SKM-1 (cell line): ENCODE results near the gene PANX2.

Source experiments
- DNase-seq: peaks from one replicate; lab custom pipeline; 2025; ENCODE audit not compliant: unreplicated experiment; lab: John Stamatoyannopoulos, UW

The PANX2 gene

DNA sequence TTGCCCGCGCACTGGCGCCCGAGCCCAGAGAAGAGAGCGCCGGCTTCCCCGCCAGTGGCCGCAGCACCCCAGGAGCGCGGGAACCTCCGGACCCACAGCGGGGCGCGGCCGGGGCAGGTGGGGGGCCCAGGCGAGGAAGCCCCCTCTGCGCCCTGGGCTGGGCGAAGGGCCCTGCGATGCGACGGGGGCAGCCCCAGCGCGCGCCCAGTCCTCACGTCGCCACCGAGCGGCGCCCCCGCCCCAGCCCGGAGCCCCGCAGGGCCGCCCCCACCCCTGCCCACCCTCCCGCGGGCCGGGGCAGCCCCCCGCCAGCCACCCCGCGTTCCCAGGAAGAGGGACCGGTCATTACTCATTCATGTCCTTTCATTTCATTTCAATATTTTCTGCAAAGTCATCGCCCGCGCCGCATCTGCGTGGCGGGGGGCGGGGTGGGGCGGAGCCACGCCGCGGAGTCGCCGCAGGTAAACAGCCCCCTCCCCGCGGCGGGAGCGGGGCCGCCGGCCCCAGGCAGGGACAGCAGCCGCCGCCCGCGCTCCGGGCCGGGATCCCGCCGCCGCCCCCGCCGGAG, 673 bp upstream of the PANX2 start:
- DNase-seq = no peak

DNA sequence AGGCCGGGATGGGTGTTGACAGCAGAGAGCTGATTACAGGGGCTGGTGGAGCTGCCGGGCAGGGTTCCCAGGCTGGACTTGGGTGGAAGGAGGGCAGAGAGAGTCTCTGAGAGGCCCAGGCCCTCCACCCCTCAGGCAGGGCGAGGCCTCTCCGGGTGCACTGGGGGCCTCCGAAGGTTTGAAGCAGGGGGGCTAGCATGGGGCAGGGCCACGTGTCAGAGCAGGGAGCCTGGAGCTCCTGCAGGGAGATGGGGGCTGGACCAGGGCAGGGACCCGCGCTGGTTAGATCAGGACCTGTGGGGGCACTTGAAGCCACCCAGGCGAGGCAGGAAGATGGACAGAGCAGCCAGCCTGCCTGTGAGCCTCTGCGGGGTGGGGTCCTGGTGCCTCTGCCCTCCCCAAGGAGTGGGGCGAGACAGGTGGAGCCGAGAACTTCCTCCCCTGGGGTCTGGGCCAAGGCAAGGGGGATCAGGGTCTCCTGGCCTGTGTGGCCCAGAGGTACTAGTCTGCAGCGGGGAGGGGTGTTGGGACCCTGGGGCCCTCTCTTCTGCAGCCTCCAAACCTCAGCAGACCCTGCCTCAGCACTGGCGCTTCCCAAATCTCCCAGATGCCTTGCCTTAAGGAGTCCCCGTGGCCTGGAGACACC, 911 bp downstream of the PANX2 start:
- no peak for DNase-seq

DNA sequence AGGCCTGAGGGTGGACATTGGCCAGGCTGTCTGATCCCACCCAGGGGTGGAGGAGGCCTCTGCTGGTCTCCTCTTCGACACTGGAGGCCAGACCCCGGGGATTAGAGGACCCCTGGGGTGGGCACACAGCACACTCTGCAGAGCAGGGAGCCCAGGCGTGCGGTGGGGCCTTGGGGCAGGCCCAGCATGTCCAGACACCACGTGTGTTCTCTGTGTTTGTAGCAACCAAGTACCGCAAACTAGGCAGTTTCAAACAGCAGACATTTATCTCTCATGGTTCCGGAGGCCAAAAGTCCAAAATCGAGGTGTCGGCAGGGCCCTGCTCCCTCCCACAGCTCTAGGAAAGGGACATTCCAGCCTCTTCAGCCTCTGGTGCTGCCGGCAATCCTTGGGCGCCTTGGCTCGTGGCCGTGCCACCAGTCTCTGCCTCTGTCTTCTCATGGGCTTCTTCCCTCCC, 1.5 kb downstream of the PANX2 start:
- no peak for DNase-seq

DNA sequence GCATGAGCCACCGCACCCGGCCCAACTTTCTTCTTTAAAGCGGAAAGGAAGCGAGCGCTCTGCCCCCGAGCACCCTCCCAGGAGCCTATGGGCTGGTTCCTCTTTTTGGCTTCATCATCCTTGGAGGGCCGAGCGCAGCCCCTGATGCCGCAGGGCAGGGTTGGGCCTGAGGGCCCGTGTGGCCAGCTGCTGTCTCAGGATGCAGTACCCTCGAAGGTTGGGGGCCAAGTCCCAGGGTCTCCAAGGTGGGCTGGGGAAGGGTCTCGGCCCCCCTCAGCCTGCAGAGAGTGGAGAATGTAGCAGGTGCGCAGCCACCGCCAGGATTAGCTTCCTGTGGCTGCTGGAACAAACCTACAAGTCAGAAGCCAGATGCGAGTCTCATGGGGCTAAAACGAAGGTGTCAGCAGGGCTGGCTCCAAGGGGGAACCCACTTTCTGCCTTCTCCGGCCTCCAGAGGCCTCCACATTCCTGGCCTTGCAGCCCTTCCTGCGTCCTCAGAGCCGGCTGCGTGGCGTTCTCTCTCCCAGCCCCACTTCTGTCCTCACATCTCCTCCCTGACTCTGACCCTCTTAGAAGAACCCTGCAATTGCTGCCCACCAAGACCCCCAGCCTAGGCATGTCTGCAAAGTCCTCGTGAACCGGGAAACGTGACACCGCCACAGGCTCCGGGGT, 2.9 kb downstream of the PANX2 start:
- DNase-seq = peak; percentile 52

DNA sequence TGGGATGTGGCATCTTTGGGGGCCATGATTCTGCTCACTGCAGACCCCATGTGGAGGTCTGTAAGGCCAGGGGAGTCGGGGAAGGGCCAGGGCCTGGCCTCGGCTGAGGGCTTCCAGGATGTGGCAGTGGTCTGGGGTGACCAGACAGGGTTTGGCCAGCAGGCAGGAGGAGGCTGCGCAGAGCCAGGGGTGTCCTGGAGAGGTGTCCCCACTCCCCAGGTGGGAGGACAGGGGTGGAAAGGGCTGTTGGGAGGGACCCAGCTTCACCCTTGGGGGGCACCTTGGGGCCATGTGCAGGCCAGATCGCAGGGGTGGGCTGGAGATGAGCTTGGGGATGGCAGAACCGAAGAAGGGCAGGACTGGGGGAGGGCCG, 3.4 kb downstream of the PANX2 start:
- no peak for DNase-seq

DNA sequence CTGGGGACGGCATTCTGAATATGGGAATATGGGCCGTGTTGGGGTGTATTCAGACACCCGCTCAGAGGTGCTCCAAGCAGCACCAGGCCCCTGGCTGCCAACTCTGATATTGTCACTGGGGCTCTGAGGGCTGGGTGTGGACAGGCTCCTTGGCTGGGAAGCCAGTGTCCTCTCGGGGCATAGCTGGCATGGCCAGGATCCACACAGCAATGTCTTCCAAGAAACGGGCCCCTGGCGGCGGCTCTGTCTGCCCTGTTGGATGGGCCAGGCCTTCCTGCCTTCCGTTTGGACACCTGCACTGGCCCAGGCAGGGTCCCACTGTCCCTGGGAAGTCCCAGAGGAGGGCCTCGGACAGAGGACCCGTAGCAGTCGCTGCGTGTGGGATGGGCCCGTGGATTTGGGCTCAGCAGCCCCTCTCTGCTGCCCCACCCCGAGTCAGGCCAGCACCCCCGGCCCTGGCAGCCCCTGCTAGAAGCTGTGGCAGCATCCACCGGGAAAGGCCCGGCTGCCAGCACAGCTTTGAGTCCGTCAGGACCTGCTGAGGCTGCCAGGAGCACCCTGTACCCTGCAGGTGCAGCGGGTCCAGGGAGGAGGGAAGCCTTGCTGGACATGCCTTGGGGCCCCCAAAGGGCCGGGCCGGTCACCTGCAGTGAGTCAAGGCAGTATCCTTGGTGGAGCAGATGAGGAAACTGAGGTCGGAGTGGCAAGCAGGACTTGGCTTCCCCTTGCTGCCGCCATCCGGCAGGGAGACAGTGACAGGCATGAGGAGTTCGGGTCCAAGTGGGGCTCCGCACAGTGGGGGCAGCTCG, 4.1 kb downstream of the PANX2 start:
- no peak for DNase-seq

DNA sequence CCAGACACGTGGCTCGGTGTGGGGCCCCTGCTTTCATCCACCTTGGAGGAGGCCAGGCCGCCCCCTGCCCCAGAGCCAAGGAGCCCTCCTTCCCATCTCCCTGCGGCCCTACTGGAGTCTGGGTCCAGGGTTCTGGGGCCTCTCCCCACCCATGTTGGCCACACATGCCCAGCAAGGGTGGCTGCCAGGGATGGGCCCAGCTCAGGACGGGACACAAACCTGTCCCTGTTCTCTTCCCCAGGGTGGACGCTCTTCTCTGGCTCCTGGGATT, 4.6 kb downstream of the PANX2 start:
- DNase-seq = no peak

DNA sequence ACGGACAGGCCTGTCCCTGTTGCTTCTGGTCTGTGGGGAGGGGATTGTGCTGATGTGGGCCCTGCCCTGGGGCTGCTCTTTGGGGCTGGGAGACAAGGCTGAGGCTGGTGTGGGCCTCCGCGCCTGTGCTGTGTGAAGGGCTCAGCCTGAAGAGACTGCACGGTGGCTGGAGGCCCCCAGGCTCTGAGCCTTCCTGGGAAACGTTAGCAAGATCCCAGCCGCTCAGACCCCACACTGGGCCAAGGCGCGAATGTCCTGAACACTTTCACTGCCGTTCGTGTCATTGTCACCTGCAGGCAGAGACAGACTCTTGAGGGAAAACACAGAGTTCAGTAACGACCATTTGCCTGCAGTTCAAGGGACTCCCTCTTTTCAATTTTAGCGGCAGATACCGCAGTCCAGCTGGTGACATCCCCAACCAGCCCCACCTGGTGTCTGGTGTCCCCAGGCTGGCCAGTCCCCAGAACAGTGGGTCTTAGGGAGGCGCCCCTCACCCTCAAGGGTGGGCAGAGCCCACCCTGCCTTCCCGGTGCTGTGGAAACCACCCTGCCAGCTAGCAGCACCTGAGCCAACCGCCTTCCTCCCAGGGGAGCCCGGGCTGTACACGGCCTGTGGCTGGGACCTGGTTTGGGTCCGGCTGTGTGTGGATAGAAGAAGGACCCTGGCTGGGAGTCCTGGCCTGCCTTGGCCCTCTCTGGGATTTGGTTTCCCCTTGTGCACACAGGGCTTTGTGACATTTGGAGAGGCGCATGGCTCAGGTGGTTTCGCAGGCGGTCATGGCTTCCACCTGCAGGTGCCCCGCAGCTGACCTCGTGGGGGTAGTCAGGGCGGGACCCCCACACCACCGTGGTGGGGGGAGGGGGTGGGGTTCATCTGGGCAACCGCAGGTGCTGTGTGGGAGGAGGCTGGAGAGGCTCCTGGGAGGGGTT, 5.7 kb downstream of the PANX2 start:
- no peak for DNase-seq

DNA sequence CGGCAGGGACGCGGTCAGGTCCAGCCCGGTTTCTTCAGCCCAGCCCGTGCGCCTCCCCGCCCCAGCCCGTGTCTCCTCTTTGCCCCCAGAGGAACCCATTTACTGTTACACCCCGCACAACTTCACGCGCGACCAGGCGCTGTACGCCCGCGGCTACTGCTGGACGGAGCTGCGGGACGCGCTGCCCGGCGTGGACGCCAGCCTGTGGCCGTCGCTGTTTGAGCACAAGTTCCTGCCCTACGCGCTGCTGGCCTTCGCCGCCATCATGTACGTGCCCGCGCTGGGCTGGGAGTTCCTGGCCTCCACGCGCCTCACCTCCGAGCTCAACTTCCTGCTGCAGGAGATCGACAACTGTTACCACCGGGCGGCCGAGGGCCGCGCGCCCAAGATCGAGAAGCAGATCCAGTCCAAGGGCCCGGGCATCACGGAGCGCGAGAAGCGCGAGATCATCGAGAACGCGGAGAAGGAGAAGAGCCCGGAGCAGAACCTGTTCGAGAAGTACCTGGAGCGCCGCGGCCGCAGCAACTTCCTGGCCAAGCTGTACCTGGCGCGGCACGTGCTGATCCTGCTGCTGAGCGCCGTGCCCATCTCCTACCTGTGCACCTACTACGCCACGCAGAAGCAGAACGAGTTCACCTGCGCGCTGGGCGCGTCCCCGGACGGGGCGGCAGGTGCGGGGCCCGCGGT, 6.5 kb downstream of the PANX2 start:
- DNase-seq = no peak

DNA sequence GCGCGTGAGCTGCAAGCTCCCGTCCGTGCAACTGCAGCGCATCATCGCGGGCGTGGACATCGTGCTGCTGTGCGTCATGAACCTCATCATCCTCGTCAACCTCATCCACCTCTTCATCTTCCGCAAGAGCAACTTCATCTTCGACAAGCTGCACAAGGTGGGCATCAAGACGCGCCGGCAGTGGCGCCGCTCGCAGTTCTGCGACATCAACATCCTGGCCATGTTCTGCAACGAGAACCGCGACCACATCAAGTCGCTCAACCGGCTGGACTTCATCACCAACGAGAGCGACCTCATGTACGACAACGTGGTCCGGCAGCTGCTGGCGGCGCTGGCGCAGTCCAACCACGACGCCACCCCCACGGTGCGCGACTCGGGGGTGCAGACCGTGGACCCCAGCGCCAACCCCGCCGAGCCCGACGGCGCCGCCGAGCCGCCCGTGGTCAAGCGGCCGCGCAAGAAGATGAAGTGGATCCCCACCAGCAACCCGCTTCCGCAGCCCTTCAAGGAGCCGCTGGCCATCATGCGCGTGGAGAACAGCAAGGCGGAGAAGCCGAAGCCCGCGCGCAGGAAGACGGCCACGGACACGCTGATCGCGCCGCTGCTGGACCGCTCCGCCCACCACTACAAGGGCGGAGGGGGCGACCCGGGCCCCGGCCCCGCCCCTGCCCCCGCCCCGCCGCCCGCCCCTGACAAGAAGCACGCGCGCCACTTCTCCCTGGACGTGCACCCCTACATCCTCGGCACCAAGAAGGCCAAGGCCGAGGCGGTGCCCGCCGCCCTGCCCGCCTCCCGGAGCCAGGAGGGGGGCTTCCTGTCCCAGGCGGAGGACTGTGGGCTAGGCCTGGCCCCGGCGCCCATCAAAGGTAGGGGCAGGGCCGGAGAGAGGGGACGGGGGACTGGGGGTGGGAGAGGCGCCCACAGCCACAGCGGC, 7.3 kb downstream of the PANX2 start:
- DNase-seq = no peak

DNA sequence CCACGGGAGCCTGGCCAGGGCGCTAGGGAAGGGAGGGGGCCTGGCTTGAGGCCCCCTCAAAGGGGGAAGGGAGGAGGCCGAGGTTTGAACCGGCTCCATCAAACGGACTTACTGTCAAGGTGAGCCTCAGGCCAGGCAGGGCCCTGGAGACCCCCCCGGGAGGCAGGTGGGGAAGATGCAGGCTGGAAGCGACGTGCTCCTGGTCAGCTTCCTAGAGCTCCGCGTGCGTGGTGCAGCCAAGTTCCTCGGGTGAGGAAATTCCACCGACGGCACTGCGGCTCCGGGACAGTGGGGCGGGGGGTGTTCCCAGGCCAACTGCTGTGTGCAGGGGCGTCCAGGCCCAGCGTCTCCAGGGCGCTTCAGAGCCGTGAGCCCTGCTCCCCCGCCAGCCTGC, 7.9 kb downstream of the PANX2 start:
- no peak for DNase-seq

DNA sequence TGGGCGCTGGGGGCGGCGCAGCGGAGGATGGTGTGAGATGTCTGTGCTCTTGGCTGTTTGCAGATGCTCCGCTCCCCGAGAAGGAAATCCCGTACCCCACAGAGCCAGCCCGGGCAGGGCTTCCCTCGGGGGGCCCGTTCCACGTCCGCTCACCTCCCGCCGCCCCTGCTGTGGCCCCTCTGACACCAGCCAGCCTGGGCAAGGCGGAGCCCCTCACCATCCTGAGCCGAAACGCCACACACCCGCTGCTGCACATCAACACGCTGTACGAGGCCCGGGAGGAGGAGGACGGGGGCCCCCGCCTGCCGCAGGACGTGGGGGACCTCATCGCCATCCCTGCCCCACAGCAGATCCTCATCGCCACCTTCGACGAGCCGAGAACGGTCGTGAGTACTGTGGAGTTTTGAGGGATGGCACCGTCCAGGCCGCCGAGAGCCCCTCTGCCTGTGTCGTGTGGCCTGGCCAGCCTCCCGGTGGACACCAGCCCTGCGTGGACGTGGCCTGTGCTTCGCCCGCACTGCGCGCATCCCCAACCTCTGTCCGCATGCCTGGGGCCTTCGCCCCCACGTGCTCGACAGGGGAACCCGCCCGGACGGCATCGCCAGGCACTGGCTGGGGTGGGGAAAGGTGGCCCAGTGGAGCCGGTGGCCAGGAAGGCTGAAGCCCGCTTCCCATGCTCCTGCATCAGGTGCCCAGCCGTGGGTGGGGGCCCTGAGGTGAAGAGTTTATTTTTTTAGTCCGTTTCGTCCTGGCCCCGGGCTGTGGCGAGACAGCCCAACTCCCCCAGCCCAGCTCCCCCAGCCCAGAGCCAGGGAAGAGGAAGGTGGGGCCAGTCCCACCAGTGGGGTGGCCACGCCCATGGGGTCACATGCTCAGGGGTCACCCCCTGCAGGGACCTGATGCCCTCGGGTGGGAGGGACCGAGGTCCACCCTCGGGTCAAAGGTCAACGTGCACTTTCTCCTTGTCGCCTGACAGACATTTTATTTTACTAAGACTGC, 8.6 kb downstream of the PANX2 start:
- no peak for DNase-seq

DNA sequence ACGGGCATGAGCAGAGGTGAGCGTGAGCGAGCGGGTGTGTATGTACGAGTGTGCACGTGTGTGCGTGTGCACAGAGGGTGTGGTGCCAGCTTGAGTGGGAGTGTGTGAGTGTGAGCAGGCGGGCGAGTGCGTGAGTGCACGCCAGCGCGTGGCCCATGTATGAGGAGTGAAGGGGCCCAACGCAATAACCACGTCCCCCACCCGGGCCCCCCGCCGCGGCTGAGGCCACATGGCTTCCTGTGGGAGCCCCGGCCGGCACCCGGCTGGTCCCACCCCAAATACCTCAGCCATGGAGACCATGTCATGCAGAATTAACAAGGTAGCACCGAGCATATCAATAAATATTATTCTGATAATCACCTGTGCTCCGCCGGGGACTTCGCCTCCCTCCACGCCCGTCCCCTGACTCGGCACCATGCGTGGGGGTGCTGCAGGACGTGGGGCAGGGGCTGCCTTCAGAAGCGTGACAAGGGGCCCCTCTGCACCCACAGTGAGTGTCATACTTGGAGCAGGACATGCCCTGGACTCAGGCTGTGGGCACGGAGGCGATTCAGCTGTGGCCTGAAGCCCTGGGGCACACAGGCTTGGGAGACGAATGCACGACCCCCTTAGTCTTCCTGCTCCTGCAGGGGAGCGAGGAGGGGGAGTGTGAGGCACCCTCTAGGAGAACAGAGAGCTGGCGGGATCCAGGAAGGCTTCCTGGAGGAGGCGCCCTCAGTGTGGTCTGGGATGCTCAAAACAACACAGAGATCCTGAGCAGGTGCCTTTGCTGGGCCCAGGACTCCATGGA, 9.6 kb downstream of the PANX2 start:
- DNase-seq = no peak

DNA sequence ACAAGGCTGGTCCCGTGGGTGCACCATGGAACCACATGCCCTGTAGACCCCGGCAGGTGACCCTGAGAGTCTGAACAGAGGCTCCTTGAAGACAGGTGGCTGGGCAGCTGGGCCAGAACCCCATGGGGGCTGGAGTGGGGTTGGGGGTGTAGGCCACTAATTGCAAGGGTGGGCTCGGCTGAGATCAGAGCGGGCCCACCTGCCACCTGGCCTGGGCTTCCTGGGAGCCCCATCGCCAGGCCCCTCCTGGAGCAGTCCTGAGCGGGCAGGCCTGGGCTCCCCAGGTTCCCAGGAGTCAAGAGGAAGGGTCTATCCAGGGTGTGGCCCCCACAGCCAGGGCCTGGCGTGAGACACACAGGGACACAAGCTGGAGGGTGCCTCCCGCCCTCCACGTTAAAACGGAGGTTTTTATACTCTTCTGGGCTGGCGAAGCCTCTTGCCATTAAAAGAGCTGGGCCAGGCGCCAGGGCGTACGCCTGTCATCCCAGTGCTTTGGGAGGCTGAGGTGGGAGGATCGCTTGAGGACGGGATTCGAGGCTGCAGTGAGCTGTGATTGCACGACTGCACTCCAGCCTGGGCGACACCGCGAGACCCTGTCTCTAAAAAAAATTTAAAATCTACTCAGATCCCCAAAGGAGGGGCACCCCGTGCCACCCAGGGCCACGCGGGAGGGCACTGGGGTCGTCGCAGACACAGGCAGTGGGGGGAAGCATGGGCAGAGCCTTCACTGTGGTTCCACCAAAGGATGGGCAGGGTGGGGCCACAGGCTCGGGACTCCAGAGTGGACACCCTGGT, 10.4 kb downstream of the PANX2 start:
- DNase-seq = no peak

DNA sequence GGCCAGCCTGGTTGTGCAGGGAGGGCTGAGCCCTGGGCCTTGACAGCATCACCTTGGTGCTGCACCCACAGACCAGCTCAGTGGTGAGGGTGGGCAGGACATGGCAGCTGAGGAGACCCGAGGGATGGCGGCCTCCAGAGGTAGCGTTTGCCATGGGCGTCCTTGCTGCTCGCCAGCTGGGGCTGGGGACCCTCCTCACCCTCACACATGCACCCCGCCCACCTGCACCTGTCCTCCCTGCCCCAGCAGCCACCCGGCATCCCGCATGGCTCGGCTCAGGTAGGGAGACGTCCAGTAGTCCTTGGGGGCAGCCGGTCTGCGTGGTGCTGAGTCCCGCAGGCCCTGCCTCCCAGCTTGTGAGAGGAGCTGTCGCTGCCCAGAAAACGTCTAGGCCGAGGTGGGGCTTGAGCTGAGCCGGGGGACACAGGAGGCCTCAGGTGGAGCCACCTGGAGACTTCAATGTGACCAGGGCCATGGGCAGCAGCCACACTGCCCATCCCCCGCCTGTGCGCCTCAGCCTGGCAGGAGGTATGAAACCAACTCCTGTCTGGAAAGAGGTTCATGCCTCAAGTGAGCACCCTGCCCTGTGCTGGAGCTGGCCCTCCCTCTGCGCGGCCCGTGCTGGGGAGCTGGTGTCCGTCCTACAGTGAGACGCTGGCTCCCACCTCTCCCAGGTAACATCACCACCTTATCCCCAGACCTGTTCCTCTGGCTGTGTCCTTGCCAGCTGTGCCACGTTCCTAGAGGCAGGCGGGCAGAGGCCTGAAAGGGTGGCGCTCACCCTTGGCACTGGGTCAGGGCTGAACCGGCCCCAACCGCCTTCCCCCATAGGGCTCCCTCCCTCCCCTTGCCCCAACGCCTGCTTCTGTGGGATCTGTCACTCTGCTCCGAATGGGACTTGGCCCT, 11.9 kb downstream of the PANX2 start:
- no peak for DNase-seq
